Measurements from ENCODE around the gene B4GALT6.
A peak's percentile ranks its signal among the peaks of the same experiment; 100 is the strongest.

B4GALT6 gene

GRCh38 chr18:31686986-31687928, 2.9 kb upstream of the B4GALT6 start:
- no peak for DNase-seq

- no peak for DNase-seq
These were observed 2.2 kb upstream of the B4GALT6 start for GRCh38 chr18:31686572-31686971.

- peak; percentile 54 for DNase-seq
These were observed 1.0 kb upstream of the B4GALT6 start for GRCh38 chr18:31685097-31686082.

- no peak for DNase-seq
These were observed 458 bp downstream of the B4GALT6 start for GRCh38 chr18:31683968-31684278.

GRCh38 chr18:31683106-31683505, 1.3 kb downstream of the B4GALT6 start:
- no peak for DNase-seq

- no peak for DNase-seq
These were observed 3.4 kb downstream of the B4GALT6 start for GRCh38 chr18:31680831-31681568.

- DNase-seq = no peak
These were observed 4.0 kb downstream of the B4GALT6 start for GRCh38 chr18:31680433-31680811.

GRCh38 chr18:31679791-31680432, 4.5 kb downstream of the B4GALT6 start:
- DNase-seq = no peak

GRCh38 chr18:31679133-31679742, 5.1 kb downstream of the B4GALT6 start:
- DNase-seq = no peak

GRCh38 chr18:31678425-31678824, 6.0 kb downstream of the B4GALT6 start:
- DNase-seq = no peak

GRCh38 chr18:31677592-31677991, 6.8 kb downstream of the B4GALT6 start:
- DNase-seq = no peak

- no peak for DNase-seq
These were observed 9.0 kb downstream of the B4GALT6 start for GRCh38 chr18:31675404-31675803.

GRCh38 chr18:31672628-31673135, 11.7 kb downstream of the B4GALT6 start:
- no peak for DNase-seq

GRCh38 chr18:31671951-31672350, 12.4 kb downstream of the B4GALT6 start:
- no peak for DNase-seq

- no peak for DNase-seq
These were observed 14.8 kb downstream of the B4GALT6 start for GRCh38 chr18:31669541-31669940.

- no peak for DNase-seq
These were observed 17.2 kb downstream of the B4GALT6 start for GRCh38 chr18:31667185-31667584.

- DNase-seq = no peak
These were observed 18.3 kb downstream of the B4GALT6 start for GRCh38 chr18:31666055-31666454.

- no peak for DNase-seq
These were observed 20.3 kb downstream of the B4GALT6 start for GRCh38 chr18:31664101-31664500.

GRCh38 chr18:31661965-31662364, 22.4 kb downstream of the B4GALT6 start:
- no peak for DNase-seq

GRCh38 chr18:31660763-31661162, 23.6 kb downstream of the B4GALT6 start:
- no peak for DNase-seq

- no peak for DNase-seq
These were observed 24.7 kb downstream of the B4GALT6 start for GRCh38 chr18:31659576-31660177.
